G401.6 (cell line): Measurements from ENCODE around the gene UST.
"Not testable (repeated sequence)": the region's sequence is repeated elsewhere in the genome, so short reads cannot be mapped to it uniquely, and the experiment has no call there.

Experiments used
- FAIRE-seq: peaks from 2 replicates; lab custom pipeline; 2012; peaks lifted over from hg19 to GRCh38; lab: Jason Lieb, UNC

The UST gene

GRCh38 chr6:148765898-148766808, 19.3 kb downstream of the UST start:
- no peak for FAIRE-seq

DNA sequence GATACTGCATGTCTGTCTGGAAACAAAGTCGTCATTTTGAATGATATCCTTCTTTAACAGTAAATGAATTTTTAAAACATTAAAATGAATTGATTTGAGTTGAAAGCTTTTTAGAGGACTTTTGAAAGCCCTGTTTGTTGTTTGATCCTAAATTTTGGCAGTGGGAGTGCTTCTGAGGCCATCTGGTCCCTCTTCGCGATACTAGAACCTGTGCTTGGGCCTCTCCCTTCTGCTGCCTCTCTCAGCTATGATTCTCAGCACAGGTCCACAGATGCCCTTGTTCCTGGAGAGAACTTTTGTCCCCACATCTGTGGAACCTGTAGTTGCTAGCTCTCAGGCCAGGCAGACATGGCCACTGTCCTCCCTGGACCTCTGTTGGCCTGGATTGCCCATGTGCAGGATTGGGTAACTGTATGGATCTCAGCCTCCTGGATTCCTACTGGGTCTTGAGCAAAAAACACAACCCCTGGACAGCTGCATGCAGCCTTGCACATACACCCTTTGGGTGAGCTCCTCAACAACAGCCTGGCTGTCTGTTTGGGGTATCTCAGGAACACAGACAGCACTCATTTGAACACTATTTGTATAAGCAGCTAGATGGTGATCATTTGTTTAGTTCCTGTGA, 21.9 kb downstream of the UST start:
- no peak for FAIRE-seq

DNA sequence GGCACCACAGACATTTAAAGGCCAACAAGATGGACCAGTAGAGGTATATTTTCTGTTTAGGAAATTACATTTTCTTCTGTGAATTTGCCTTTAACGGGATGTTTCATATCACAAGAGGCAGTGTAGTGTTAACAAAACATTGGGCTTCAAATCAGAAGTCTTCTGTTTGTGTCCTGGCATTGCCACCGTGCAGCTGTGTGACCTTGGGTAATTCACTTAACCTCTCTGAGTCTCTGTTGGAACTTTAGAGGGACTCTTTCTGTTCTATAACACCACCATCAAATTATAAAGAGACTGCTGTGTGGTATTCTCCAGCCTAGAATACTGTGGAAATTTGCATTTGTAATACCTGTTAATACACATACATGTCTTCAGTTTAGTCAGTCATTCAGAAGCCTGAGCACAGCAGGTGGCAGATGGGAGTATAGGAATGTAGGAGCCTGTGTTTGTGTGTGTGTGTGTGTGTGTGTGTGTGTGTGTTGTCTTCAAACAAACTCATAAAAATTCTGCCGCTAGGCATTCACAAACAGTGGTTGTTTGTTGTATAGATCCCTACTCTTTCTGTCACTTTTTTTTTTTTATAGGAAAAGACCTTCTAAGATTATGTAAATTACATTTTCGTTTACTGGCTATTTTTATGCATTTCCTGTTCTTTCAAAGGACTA, 22.6 kb downstream of the UST start:
- FAIRE-seq: no peak

GRCh38 chr6:148770408-148771211, 23.8 kb downstream of the UST start:
- FAIRE-seq: no peak

DNA sequence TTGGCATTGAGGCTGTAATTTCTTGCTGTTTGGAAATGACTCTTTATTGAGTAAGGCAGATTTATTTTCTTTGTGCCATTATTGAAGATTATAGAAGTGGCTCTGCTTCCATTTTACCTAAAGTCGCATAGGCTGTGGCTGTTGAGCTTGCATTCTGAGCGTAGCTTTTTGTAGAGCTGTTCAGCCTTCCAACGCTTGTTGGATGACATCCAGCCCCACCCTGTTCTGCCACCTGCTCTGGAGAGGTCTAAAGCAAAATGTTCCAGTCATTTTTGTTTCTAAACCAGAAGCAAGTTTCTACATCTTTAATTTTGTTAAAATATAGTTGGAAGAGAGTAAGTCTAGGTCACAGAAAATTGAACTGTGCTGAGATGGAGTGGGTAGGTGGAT, 24.4 kb downstream of the UST start:
- no peak for FAIRE-seq

DNA sequence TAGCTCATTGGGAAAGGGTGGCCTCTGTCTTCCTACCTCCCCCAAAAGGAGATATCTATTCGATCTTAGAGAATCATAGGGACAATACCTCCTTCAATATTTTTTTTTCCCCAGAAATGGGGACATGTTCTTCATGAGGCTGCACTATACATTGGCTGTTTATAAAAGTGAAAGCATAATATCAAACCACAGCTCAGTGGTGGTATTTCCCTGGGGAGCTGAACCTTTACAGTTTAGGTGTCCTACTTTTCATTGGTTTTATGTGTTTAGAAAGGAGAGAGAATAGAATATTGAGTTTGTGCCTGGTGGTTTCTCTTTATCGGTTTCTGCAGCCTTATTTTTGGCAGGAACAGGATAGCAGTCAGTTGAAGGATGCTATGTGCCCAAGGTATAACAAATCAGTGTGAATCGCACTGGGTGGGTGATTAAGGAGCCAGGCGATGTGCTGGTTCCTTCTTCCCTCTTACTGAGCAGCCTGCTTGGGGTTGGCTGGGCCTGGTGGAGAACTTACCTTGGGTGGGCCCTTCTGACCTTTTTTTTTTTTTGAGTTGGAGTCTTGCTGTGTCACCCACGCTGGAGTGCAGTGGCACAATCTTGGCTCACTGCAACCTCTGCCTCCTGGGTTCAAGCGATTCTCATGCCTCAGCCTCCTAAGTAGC, 25.2 kb downstream of the UST start:
- no peak for FAIRE-seq

DNA sequence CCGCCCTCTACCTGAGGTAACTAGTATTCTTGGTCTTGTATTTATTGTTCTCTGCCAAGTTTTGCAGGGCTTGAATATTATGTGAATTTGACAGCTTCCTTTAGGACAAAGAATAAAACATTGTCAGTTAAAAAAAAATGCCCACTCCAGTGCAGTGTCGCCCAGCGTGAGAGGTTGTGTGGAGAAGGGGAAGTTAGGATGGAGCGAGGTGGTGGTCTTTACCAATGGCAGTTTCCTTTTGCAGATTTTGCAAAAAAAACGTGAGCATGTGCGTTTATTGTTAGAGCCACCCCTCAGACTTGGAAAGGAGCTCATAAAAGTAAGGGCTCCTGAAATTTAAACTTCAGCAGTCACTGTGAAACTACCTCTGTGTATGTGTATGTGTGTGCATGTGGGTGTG, 28.3 kb downstream of the UST start:
- FAIRE-seq: no peak

GRCh38 chr6:148776321-148777308, 29.8 kb downstream of the UST start:
- no peak for FAIRE-seq

DNA sequence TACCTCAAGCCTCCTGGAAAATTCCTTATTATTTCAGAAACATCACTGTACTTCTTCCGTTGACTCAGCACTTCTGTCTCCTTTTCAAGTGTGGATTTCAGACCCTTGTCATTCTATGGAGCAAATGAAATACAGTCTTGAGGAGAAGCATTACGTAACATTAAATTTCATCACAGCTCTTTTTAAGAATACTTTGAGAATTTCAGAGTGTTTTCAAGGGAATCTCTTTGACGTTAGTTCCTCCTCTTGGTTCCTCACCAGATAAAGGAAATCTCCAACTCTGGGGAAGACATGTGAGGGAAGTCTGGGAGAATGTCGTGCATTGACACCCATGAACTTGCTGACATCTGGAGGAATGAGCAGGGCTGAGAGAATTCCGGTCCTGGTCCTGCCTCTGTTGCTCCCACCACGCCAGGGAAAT, 32.3 kb downstream of the UST start:
- FAIRE-seq: no peak

DNA sequence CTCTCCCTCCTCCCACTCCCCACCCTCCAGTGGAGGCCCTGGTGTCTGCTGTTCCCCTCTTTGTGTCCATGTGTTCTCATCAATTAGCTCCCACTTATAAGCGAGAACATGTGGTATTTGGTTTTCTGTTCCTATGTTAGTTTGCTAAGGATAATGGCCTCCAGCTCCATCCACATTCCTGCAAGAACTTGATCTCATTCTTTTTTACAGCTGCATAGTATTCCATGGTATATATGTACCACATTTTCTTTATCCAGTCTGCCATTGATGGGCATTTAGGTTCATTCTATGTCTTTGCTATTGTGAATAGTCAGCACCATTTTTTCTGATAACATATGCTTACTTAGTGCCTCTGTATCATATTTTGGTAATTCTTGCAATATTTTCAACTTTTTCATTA, 33.6 kb downstream of the UST start:
- not testable (repeated sequence) for FAIRE-seq

DNA sequence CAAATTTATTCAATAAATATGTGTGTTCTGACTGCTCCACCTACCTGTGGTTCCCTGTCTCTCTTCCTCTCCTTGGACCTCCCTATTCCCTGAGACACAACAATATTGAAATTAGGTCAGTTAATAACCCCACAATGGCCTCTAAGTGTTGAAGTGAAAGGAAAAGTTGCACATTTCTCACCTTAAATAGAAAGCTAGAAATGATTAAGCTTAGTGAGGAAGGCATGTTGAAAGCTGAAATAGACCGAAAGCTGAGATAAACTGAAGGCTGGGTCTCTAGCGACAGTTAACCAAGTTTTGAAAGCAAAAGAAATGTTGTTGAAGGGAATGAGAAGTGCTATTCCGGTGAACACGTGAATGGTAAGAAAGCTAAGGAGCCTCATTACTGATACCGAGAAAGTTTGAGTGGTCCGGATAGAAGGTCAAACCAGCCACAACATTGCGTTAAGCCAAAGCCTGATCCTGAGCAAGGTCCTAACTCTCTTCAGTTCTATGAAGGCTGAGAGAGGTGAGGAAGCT, 34.1 kb downstream of the UST start:
- no peak for FAIRE-seq

DNA sequence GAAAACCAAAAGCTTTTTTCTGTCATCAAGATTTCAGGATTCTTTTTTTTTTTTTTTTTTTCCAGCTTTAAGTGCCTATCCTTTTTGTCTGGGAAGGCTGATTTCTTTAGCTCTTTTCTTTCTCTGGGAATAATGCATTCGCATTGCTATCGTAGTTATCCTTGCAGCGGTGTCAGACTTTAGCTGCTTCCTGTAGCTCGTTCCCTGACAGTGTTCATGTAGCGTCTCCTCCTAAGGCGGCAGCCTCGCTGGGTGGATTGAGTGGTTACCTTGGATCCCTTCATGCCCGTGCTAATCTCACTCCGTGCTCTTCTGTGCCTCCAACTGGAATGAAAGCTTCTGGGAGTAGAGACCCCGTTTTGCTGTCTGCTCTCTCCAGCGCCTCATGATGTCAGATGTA, 43.1 kb downstream of the UST start:
- FAIRE-seq: no peak

GRCh38 chr6:148790404-148790803, 43.6 kb downstream of the UST start:
- no peak for FAIRE-seq

DNA sequence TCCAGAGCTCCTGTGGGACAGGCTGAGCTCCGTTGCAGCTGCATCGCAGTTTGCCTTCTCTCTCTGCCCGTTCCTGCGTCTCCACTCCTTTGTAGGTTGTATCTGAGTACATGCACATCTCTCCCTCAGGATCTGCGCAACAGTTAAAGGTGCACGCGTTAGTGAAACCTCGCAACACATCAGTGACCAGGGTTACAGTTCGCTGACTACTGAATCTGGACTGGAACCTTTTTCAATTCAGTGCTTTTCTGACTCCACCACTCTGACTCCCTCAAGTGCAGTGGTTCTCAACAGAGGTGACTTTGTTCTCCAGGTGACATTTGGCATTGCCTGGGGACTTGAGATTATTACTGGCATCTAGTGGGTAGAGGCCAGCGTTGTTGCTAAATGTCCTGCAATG, 44.0 kb downstream of the UST start:
- FAIRE-seq: no peak

DNA sequence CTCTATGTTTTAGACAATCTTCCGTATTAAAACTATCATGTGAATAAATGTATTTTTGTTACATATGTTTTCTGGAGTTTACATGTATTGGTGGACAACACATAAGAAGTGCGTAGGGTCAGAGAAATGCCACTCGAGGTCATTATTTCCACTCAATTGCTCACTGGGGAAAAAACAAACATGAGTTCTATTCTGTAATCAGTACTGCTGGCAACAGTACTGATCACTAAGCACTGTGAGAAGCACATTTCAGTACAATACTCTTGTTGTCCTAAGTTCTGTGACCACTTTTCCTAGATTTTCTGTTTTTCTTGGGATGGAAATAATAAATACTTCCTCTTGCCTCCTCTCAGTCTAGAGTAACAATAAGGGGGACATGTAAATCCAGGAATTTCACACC, 44.5 kb downstream of the UST start:
- FAIRE-seq: no peak

GRCh38 chr6:148793721-148794120, 46.9 kb downstream of the UST start:
- FAIRE-seq: no peak

DNA sequence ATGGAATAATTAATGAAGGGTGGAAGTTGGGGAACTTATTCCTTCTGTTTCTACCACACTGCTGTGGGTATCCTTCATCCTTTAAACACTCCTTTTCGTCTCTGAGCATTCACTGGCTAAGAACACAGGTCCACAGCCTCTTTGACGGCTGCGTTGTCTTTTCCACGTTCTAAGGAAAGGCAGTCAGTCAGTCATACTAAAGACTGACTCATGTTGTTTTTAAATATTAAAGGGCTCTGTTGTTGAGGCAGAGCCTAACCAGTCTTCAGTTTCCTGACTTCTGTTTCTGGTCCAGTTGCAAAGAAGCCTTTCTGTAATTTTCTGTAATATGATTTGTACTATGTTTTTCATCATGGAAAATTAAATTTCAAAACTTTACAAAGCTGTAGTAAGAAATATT, 48.0 kb downstream of the UST start:
- no peak for FAIRE-seq

DNA sequence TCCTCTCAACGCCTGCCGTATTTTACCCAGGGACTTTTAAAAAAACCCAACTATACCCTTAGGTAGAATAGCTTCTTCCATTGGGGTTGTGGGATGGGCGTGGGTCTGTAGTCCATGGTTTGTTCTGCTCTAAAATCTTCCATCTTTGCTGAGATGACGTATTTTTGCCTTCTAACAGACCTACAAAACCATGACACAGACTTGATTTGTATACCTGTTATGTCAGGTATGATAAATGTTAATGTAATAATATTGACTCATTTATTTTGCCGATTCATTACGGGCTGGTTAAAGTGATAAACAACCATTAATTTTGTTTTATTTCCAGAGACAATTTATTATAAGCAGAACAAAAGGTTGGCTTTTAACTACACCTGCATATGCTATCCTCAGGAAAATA, 48.7 kb downstream of the UST start:
- FAIRE-seq: no peak

DNA sequence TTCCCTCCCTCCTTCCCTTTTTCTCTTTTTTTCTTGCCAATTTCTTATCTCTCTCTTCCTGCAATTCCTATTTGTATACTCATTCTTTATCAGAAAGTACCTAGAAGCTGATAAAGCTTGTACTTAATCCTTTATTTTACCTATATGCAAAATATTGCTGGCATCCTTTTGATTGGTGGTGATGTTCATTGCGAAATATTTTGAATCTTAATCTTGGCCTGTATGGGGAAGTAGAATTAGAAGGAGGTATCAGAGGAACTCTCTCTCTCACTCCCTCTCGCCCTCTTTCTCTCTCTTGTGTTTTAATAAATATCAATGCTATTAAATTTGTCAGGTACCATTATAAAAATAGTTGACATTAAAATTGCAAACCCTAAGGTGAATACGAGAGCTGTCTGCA, 52.8 kb downstream of the UST start:
- no peak for FAIRE-seq

GRCh38 chr6:148800536-148800935, 53.7 kb downstream of the UST start:
- FAIRE-seq: no peak
